K562 (cell line): ENCODE results near the gene NRCAM.

Experiments
- ATF6 ChIP-seq: sonication (generic); formaldehyde crosslinking; IDR thresholded peaks from 2 replicates; pipeline ENCODE4 v1.4.0; 2020; ENCODE audit warnings: mild to moderate bottlenecking, missing genetic modification reagents
- HLTF ChIP-seq: fragments of 450-650 bp; IDR thresholded peaks from 2 replicates; pipeline ENCODE4 v1.6.1; 2016
- IRF9 ChIP-seq: fragments of 450-650 bp; IDR thresholded peaks from 2 replicates; pipeline ENCODE4 v1.6.1; 2016; ENCODE audit warnings: missing biosample characterization, missing genetic modification characterization
- SRSF1 ChIP-seq: fragments of 200-400 bp; formaldehyde crosslinking; IDR thresholded peaks from 2 replicates; pipeline ENCODE4 v1.6.1; 2017; ENCODE audit warnings: mild to moderate bottlenecking, low read depth, low read length, moderate library complexity
- TF ChIP-seq, protein P1 (sequence below), 3 experiments: IDR thresholded peaks in 2 of 3; conservative IDR thresholded peaks in 1 of 3; 2 replicates each; pipeline ENCODE4 v1.5.1; 2011 to 2012; ENCODE audit warnings: low read length in 3 of 3, mild to moderate bottlenecking in 3 of 3, control low read depth in 2 of 3, improper control_type of control experiment in 1 of 3, inconsistent platforms in 1 of 3, low read depth in 1 of 3, mixed read lengths in 1 of 3, moderate library complexity in 1 of 3; ENCODE audit not compliant: insufficient read depth in 2 of 3

- TF ChIP-seq, protein P1, sequence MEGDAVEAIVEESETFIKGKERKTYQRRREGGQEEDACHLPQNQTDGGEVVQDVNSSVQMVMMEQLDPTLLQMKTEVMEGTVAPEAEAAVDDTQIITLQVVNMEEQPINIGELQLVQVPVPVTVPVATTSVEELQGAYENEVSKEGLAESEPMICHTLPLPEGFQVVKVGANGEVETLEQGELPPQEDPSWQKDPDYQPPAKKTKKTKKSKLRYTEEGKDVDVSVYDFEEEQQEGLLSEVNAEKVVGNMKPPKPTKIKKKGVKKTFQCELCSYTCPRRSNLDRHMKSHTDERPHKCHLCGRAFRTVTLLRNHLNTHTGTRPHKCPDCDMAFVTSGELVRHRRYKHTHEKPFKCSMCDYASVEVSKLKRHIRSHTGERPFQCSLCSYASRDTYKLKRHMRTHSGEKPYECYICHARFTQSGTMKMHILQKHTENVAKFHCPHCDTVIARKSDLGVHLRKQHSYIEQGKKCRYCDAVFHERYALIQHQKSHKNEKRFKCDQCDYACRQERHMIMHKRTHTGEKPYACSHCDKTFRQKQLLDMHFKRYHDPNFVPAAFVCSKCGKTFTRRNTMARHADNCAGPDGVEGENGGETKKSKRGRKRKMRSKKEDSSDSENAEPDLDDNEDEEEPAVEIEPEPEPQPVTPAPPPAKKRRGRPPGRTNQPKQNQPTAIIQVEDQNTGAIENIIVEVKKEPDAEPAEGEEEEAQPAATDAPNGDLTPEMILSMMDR (IDR thresholded peaks at IDR 0.05 in 2 of 3, conservative IDR thresholded peaks at IDR 0.05 in 1 of 3; ENCODE audit: insufficient read depth in 2 of 3, low read depth in 1 of 3, low read length in 3 of 3), result no peak
- TF ChIP-seq HLTF (no peak), ATF6 (CRISPR knock-in tag) (no peak), SRSF1 (no peak), IRF9 (tag) (no peak)
These were observed 310.8 kb downstream of the NRCAM start for GRCh38 chr7:108145401-108145800.
